HG03175 (cell line): ENCODE measurements around the gene GABPA.
"Not testable (repeated sequence)": the region's sequence is repeated elsewhere in the genome, so short reads cannot be mapped to it uniquely, and the experiment has no call there.

Experiments
- ATAC-seq: cut with Tn5 transposase; IDR thresholded peaks from one replicate; pipeline ENCODE4 v1.9.1; 2021; ENCODE audit warnings: mild to moderate bottlenecking, moderate library complexity; ENCODE audit not compliant: unreplicated experiment

Gene GABPA

DNA sequence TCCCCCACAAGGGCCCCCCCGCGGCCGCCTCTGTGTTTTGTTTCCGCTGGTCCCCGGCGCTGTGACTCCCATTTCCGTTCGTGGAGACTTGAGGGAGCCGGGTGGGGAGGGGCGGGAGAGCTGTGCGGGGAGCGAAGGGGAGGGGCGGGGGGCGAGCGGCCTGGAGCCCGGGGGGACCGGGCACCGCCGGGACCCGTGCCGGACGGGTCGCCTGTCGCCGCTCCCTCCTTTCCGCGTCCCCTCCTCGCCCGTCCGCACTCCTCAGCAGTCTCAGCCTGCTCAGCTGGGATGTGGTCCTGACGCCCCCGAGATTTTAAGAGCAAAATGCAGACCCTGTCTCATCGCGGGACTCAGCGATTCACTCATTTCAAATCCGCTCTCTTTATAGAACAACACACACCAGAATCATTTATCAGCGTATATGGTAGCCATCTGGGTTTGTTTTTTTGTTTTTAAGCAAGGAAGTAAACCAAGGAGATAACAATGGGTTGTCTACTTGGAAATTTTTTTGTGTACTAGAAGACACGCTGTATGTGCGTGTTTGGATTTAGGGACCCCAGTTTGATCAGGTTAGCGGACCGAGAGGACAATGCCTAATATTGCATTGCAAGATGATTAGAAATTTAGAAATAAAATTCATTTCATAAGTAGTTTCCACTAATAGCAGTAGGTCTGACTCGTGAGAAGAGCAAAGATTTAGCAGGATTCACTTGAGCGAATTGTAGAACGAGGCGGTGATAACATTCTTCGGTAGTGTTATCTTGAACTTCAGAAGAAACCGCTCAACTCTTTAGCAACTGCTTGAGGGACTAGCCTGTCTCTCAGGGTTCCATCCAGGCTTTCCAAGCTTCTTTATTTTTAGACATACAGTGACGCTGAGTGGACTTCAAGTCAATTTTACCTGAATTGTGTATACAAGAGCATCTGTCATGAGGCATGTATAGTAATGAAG lies 1.1 kb downstream of the GABPA start:
- peak; percentile 5 for ATAC-seq

GRCh38 chr21:25737421-25737820 lies 2.6 kb downstream of the GABPA start:
- no peak for ATAC-seq

GRCh38 chr21:25742900-25743299 lies 8.1 kb downstream of the GABPA start:
- no peak for ATAC-seq

- no peak for ATAC-seq
These were observed 10.1 kb downstream of the GABPA start for GRCh38 chr21:25744854-25745253.

- ATAC-seq: no peak
These were observed 15.3 kb downstream of the GABPA start for GRCh38 chr21:25750085-25750484.

DNA sequence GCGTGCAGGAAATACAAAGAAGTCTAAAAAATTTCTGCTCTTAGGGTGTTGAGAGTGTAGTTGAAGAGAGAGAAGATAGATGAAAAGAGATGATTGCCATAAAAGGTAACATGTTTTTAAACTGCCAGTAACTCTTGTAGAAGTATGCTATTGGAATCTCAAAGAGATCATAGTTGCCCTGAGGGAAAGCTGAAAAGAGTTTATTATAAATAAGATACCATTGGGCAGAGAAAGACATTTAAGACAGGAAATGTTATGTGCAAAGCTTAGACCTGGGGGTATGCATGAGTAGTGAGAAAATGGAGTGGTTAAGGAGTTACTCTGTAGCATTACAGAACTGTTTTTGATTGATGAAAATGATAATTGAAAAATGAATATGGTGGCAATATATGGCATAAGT lies 17.6 kb downstream of the GABPA start:
- no peak for ATAC-seq

GRCh38 chr21:25756190-25756932 lies 21.6 kb downstream of the GABPA start:
- no peak for ATAC-seq

- ATAC-seq: no peak
These were observed 22.8 kb downstream of the GABPA start for GRCh38 chr21:25757531-25757930.

DNA sequence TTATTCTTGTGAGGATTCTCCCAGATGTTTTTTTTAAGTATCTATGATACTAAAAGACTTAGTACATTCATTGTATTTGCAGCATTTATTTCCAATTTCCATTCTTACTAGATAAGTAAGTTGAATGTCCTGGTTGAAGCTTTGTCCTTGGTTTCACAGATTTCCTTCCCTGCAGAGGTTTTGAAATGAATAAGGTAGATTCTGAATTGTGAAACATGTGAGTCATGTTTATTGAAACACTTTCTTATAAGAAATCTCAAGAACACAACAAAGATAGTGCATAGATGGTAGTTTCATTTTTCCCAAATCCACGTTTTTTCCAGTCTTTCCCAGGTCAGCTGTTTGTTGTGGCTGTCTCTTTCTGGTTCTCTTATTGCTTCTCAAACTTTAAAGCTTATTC lies 24.8 kb downstream of the GABPA start:
- no peak for ATAC-seq

DNA sequence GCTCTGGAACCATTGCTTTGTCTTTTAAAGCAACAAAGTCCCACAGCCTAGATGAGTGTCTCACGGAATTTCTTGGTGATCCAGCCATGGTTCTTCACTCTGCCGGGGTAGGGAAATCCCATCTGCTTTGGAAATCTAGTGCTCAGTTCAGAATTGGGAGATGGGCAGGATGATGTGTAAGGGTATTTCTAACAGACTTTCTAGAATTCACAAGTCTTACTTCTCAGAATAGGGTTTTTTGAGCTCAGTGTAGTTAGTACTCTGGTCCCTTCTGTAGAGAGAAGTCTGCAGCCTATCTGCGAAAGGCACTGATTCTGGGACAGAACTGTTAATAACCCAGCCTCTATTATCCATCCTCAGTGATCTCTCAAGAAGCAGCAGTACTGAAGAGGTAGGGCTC lies 25.3 kb downstream of the GABPA start:
- no peak for ATAC-seq

DNA sequence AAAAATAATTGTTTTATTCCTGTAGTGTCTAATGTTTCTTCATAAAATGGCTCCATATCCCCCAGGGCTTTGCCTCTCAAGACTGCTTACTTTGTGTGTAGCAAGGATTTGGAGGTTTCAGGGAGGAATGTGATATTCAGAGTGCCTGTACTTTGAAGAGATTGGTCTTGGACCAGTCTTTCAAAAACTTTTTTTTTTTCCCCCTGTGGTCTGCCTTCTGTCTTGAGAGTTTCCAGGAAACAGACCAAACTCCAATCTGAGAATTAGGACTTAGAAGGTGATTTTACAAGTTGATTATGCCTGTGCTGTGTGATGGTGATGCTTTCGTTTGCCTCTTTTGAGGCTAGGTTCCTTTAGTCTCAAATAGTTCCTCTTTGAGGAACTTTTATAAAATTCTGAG lies 25.9 kb downstream of the GABPA start:
- no peak for ATAC-seq

GRCh38 chr21:25764065-25764464 lies 29.3 kb downstream of the GABPA start:
- no peak for ATAC-seq

DNA sequence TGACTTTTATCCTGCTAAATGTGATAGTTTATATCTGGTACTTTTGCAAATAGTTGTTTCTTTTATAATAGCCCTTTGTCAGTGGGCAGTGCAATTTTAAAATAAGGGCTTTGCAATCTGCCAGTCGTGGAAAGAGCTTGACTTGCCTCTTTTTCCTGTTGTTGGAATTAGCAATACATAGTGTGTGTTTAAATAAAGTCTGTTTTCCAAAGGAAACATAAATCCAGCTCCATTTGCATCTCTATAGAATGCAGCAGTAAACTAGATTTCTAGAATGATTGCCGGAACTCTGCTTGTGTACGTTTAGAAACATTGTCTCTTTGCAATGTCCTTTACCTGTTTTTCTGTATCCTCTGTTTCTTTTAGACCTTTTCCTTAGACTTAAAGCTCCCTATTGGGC lies 33.1 kb downstream of the GABPA start:
- ATAC-seq: no peak

DNA sequence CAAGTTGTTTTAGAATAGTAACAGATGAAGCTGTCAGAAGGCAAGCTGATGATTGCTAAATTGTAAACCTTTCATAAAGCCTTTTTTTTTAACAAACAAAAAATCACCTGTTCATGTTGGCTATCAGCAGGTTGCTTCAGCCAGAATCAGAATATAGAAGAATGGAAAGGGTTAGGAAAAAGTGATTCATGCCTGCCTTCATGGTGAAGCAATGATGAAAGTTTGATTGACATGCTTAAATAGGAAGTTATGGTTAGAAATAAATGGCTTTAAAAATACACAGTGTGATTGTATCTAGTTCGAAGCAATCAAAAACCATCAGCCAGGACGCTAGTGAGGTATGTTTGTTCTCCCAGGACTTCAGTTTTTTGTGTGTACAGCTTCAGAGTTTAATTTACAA lies 37.9 kb downstream of the GABPA start:
- ATAC-seq: no peak

GRCh38 chr21:25776440-25776839 lies 41.7 kb downstream of the GABPA start:
- ATAC-seq: no peak

GRCh38 chr21:25778126-25778875 lies 43.5 kb downstream of the GABPA start:
- not testable (repeated sequence) for ATAC-seq

- no peak for ATAC-seq
These were observed 53.9 kb downstream of the GABPA start for GRCh38 chr21:25788677-25789076.

DNA sequence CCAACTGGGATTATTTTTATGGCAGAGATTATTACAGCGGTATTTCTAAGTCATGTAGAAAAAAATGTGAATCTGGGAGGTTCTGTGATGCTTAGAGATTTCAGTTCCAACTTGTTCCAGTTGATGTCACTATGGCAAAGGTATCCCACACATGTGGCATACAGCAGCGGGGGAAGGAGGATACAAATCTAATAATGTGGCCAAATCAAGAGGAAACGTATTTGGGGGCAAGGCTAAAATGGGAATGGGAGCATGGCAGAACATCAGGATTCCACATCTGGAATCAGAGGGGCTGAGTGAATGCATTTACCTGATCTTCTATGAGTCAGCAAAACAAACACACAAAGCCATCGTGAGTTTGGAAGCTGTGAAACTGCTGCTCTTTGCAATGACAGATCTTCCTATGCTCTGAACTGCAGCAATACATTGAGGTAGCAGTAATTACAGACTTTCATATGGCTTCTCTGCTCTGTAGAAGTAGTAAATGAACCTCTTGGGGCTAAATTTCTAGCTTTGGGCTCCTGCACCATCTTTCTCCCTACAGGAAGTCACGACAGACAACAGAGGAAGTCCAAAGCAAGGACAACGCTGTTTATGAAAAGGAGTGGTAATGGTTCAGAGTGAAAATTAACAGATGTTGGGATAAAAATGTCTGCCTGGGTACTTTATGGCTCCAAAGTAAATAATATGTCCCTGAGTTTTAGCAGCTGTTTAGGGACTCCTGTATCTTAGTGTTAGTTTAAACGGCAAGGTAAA lies 55.5 kb downstream of the GABPA start:
- ATAC-seq: peak; percentile 66

DNA sequence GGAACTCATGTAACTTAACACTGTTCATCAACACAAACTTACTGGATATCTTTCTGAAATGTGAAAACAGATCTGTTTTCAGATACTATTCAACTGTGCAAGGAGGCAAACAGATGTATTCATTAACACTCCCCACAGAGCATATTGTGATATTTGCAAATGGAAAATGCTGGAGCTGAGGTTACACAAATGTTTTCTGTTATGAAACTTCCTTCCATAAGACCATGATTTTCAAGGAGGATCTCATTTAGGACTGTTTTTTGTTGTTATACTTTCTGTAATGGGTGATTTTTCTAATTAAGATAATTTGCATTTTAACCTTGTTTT lies 56.1 kb downstream of the GABPA start:
- ATAC-seq: no peak

DNA sequence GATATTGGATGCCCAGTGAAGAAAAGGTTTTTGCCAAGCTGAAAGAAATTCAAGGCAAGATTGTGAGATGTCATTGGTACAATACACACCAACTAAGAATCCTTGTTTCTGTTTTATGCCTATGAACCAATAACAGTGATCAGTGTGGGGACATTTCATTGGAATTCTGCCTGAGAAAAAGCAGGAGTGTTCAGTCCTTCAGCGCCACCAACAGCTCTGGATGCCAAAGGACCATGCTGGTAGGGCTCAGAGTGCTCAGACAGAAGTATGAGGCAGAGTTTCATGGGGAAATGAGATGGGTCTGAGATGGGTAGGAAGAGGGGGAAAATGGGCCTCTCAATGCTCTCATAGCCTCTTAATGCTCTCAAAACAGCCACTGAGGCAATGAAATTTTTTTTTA lies 56.5 kb downstream of the GABPA start:
- ATAC-seq: no peak
